Gastrocnemius medialis (tissue), 4 donors: ENCODE measurements around the gene PRKCE.

Source experiments
- CTCF ChIP-seq, 5 experiments: fragments of 450-650 bp in 3 of 5; fragments of 200-600 bp in 2 of 5; sonication (generic) in 2 of 5; IDR thresholded peaks in 4 of 5; conservative IDR thresholded peaks in 1 of 5; 1 replicate in 4 of 5; 2 replicates in 1 of 5; pipeline ENCODE4 v1.5.1; 2016 to 2019; ENCODE audit warnings: antibody characterized with exemption in 5 of 5, mild to moderate bottlenecking in 3 of 5, moderate library complexity in 3 of 5
- POLR2A ChIP-seq, 2 donors: fragments of 450-650 bp; IDR thresholded peaks; one replicate each; pipeline ENCODE4 v1.6.1; 2017; ENCODE audit warnings: antibody characterized with exemption in 2 of 2, mild to moderate bottlenecking in 2 of 2, moderate library complexity in 2 of 2

GRCh38 chr2:46161911-46162310 lies 510.4 kb downstream of the PRKCE start:
- no peak for TF ChIP-seq CTCF (IDR thresholded peaks at IDR 0.05 in 4 of 5, conservative IDR thresholded peaks at IDR 0.05 in 1 of 5)
- no peak for TF ChIP-seq POLR2A (IDR thresholded peaks at IDR 0.05)
